CD4-positive, alpha-beta T cell treated with Interleukin-4 for 1 hour (primary cell): ENCODE results near the gene DTYMK.

Experiments used
- DNase-seq, 2 donors: peaks; one replicate each; pipeline ENCODE4 v3.0.0-alpha.2; 2020 to 2022

DTYMK gene

DNA sequence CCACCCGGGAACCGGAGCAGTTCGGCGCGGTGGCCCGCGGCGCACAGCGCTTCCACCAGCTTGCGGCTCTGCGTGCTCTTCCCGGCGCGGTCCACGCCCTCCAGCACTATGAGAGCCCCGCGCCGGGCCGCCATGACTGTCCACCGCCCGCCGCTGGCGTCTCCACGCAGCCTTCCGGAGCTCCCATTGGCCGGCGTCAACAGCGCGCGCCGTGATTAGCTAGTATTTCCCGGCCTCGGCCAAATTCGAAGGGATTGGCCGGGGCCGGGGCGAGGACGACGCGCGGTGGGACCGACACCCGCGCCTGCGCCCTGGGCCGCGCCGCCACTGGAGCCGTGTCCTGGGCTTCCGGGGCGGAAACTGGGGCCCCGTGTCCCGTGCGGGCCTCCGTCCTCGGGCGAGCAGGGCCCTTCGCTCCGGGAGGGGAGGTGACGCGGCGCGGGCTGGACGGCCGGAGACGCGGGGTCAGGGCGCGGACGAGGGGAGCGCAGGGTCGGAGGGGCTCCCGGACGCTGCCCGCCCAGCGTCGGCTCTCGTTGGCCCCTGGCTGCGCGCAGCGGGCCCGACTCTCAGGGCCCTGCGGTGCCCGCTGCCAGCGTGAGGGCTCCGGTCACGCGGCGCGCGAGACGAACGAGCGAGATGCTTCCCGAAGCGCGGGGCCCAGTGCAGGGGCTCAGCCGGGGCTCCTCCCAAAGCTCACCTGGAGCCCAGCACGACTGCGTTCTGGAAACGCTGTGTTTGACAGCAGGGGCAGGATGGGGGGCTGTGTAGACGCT, at the start of gene DTYMK:
DTYMK (minus strand) TSS at position 166 of the 776 bp plus-strand sequence; CDS start at position 134, 32 bp downstream.
- DNase-seq: peak; percentile 94 to 96

DNA sequence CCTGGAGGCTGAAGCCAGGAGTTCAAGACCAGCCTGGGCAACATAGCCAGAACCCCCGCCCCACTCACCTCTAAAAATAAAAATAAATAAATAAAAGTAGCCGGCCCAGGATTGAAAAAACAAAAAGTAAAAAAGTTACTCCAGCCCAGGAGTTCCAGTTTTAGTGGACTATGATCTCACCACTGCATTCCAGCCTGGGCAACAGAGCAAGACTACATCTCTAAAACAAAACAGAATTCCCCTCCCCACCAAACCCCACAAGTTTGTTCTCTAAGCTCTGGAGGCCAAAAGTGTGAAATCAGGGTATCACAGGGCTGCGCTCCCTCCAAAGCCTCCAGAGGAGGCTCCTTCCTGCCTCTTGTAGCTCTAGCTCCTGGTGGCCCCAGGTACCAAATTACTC, 49.5 kb upstream of the DTYMK start:
- DNase-seq: no peak

GRCh38 chr2:241734467-241735208, 48.0 kb upstream of the DTYMK start, which contains the start of gene D2HGDH:
TSS of gene D2HGDH (plus strand) at chr2:241734630. CDS start at chr2:241735225, 595 bp downstream.
- peak; percentile 90 to 92 for DNase-seq

DNA sequence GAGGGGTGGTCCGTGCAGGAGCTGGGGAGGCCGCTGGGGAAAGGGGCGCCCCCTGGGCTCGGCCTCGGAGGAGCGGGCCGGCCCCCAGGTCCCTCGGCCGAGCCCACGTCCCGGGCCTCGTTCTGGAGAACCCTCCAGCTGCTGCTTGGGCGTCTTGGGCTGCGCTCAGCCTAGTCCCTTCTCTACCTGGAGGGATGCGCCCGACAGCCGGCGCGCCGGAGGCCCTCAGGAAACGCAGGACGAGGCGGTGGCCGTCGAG, 47.5 kb upstream of the DTYMK start:
- DNase-seq: no peak

GRCh38 chr2:241733391-241734207, 47.0 kb upstream of the DTYMK start:
- no peak for DNase-seq

- peak; percentile 51 to 62 for DNase-seq
Observed at GRCh38 chr2:241732513-241733186, 46.0 kb upstream of the DTYMK start.

DNA sequence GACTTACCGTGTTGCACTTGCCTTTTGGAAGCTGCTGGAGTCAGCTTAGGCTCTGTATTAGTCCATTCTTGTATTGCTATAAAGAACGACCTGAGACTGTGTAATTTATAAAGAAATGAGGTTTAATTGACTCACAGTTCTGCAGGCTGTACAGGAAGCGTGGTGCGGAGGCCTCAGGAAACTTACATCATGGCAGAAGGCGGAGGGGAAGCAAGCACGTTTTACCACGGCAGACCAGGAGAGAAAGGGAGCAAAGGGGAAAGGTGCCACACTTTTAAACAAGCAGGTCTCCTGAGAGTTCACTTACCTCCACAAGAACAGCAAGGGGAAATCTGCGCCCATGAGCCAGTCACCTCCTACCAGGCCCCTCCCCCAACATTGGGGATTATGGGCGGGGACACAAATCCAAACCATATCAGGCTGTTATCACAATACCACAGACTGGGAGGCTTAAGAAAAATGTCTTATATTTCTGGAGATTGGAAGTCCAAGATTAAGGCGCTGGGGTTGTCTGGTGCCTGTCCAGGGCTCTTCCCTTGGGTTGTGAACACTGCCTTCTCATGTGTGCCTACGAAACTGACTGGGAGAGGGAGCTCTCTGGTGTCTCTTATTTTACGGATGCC, 44.2 kb upstream of the DTYMK start:
- DNase-seq: no peak

DNA sequence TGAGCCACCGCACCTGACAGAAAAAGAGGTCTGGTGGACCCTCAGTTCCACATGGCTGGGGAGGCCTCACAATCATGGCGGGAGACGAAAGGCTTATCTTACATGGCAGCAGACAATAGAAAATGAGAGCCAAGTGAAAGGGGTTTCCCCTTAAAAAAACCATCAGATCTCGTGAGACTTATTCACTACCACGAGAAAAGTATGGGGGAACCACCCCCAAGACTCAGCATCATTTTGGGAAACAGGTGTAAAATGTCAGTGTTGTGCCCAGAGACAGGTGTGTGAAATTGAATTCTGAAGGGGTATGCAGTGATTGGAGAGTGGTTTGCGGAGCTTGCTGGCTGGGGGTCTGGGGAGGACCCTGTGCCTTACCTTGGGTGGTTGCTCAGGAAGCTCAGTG, 43.3 kb upstream of the DTYMK start:
- no peak for DNase-seq

DNA sequence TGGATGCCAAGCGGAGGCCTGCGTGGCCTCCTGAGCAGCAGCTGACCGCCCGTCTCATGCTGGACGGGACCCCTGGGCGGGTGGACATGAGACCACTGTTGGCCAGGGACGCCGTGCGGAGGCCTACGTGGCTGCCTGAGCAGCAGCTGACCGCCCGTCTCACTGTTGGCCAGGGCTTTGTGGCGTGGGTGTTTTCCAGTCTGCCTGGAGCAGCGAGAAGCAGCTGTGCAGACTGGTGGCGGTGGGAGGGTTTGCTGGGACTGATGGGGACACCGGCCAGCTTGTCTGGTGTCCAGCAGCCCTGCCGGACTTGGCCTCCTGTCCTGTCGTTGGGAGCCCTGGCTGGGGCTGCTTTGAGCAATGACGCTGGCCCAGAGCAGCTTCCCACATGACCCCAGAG, 42.0 kb upstream of the DTYMK start:
- no peak for DNase-seq

- DNase-seq: no peak
Observed at GRCh38 chr2:241728000-241728399, 41.4 kb upstream of the DTYMK start.

DNA sequence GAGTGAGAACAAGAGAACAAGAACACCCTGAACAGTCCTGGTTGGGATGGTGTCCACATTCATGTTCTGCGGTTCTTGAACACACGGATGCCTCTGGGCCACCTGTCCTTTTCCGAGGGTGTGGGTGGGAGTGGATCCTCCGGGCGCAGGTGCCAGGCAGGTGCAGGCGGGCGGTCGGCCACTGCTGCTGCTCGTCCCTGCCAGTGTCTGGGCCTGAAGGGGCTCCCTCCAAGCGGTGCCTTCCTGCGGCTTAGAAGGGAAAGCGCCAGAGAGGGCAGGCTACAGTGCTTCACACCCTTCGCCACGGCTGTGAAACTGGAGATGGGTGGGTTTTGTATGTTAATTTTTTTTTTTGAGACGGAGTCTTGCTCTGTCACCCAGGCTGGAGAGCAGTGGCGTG, 39.8 kb upstream of the DTYMK start:
- no peak for DNase-seq

DNA sequence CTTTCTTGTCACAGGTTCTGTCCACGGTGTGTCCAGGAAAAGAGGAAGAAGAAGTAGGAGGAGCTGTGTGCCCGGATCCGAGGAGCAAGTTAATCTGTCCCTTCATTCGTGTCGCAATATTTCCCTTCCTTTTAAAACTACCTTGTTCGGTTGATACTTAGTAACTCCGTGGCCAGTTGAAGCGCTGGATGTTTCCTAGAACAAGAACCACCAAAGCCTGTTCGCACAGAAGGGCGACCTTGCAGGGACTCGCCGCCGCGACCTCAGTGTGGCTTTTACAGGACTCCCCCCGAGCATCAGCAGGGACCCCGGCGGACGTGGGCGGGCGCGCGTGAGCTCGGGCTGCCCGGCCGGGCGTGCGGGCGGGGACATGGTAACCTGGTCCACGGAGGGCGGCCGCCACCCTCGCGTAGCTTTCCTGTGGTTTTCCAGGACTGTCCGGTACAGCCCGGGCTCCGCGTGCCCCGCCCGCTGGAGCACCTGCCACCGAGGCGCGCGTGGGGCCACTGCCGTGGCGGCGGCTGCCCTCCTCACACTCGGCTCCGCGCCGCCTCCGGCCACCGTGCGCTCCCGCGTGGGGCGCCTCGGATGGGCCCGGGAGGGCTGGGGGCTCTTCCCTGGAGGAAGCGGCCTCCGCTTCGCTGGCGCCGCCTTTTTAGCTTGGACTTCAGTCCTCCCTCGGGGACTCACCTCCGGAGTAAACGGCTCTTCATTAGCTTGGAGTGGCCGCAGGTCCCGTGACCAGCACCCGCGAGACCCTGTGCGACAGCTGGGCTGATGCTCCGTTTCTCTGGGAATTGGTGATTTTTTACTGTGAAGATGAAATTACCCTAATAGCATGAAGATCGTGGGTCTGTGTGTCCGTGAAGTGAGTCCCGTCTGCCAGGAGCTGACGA, 38.6 kb upstream of the DTYMK start:
- DNase-seq: no peak

DNA sequence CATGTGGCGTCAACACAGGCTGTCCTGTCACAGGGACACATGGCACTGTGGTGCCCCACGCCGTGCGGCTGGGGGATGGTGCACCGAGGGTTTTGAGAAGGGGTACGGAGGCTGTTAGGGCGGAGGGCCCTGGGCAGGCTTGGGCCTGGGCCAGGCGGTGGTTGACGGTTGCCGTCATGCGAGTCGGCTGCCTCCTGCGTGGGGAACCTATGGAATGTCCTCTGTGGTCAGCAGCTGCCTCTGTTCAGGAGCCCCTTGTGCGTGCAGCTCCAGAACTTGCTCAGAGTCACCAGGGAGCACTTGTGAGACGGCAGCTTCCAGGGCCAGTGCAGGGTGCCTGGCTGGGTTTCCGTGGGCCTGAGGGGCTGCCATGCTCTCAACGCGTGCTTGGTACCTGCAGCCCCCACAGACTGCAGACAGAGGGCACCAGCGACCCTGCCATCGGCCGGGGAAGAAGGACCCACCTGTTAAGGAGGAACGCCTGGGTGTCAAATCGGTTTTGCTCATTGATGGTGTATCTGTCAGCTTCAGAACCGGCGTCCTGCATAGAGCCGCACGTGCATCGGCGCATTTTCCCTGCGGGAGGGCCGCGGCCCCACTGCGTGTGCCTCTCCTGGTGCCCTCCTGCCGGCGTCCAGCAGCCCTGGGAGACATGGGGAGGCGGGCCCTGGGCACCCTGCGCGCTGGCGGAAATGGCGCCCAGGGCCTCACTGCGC, 37.8 kb upstream of the DTYMK start:
- DNase-seq: peak in 1 of 2 donors; percentile 42

DNA sequence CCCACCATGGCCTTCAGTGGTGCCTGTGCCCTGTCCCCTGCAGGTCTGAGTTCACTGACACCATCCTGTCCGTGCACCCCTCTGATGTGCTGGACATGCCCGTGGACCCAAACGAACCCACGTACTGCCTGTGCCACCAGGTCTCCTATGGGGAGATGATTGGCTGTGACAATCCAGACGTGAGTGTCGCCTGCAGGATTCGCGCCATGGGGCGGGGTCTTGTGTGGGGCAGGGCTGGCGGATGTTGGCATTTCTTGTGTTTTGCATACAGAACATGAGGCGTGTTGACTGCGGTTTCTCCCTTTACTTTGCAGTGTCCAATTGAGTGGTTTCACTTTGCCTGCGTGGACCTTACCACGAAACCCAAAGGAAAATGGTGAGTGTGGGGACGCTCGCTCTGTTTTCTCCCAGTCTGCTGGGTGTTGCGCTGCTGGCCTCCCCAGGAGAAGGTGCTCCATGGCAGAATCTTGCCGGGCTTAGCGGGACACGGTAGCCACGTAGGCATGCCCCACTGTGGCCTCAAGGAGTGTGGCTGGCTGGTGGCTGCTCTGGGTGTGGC, 36.4 kb upstream of the DTYMK start:
- DNase-seq: no peak

DNA sequence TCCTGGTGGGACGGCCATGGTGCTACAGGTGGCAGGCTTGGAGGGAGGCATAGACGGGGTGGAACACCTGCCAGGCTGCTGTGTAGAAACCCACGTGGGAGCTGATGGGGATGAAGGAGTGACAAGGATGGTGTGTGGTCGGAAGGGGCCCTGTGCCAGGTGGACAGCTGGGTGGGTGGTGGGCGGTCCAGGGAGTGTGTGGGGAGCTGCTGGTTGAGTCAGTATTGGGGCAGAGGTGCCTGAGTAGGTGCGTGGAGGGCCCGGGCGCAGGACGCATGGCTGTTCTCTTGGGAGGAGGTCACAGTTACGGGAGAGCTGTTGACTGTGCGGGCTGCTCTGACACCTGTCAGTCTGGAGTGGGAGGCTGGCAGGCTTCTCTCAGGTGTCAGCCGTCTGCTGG, 35.2 kb upstream of the DTYMK start:
- DNase-seq: no peak

GRCh38 chr2:241720560-241720959, 33.9 kb upstream of the DTYMK start:
- DNase-seq: no peak

GRCh38 chr2:241720099-241720498, 33.5 kb upstream of the DTYMK start:
- no peak for DNase-seq

GRCh38 chr2:241719093-241719492, 32.5 kb upstream of the DTYMK start:
- no peak for DNase-seq

DNA sequence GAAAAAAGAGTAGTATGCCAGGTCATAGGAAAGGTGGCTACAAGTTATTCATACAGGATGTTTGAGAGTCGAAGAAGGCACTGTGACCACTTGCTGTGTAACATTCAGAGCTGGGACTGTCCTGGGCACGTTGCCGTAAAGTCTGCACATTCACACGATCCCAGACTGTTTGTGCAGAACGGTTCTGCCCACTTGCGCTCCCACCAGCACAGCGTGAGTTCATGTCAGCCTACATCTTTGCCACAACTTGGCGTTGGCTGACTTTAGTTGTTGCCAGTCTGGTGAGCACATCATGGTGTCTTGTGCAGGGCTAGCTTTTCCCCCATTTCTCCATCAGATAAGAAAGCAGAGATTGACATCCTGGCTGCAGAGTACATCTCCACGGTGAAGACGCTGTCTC, 22.3 kb upstream of the DTYMK start:
- no peak for DNase-seq

DNA sequence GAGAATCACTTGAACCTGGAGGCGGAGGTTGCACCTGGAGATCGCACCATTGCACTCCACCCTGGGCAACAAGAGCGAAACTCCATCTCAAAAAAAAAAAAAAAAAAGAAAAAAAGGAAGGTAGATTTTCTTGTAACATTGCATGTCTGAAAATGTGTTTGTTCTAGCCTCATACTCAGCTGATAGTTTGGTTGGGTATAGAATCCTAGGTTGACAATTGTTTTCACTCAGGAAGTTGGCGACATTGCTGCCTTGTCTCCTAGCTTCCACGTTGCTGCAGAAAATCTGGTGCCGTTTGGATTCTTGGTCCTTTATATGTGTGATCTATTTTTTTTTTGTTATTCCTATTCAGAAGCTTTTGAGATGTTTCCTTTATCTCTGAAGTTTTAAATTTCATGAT, 19.9 kb upstream of the DTYMK start:
- DNase-seq: no peak
